ENCODE results near the gene FBXL16. TPM values are rescaled to one million over a fixed set of nuclear protein-coding genes. Genes with fewer than 3 reads are reported as not detected.

FBXL16 gene
- total and polyA plus RNA-seq, 3 donors from 2014 or later = 15.8 to 23.4 (median 16.1) TPM

GRCh38 chr16:647173-647902 lies 58.3 kb downstream of the FBXL16 start:
- no peak for TF ChIP-seq CTCF (IDR thresholded peaks at IDR 0.05)
- TF ChIP-seq POLR2A (IDR thresholded peaks at IDR 0.05) = no peak
- 77 to 86% methylated on average over 17 to 22 of the region's 25 CpGs for WGBS, 2 donors
- Histone ChIP-seq H3K27me3 (no peaks in the 10 kb centered on the region), H3K4me1 (peaks cover 28% of the 10 kb centered on the region), H3K9me3 (no peaks in the 10 kb centered on the region), H3K27ac (no peak overlapping the region), H3K4me3 (no peak overlapping the region), H3K36me3 (ENCODE audit: low read depth, missing control alignments) (no peaks in the 10 kb centered on the region)
- no peak for DNase-seq
- intact Hi-C loops (cut with DNase I; ENCODE audit: low total_unique reads) = no loop called here

GRCh38 chr16:646679-647172 lies 58.9 kb downstream of the FBXL16 start:
- no peaks in the 10 kb centered on the region for H3K9me3 ChIP-seq
- H3K4me3 ChIP-seq = no peak overlapping the region
- H3K27me3 ChIP-seq = no peaks in the 10 kb centered on the region
- H3K4me1 ChIP-seq = peaks cover 28% of the 10 kb centered on the region
- intact Hi-C loops (cut with DNase I; ENCODE audit: low total_unique reads) = no loop called here
- H3K27ac ChIP-seq = no peak overlapping the region
- 82 to 88% methylated on average over 19 to 21 of the region's 22 CpGs for WGBS, 2 donors
- H3K36me3 ChIP-seq (ENCODE audit: low read depth, missing control alignments) = no peaks in the 10 kb centered on the region
- no peak for TF ChIP-seq POLR2A (IDR thresholded peaks at IDR 0.05)
- no peak for TF ChIP-seq CTCF (IDR thresholded peaks at IDR 0.05)
- no peak for DNase-seq

- Histone ChIP-seq H3K36me3 (ENCODE audit: low read depth, missing control alignments) (no peaks in the 10 kb centered on the region), H3K4me1 (peaks cover 28% of the 10 kb centered on the region), H3K27ac (no peak overlapping the region), H3K4me3 (no peak overlapping the region), H3K9me3 (no peaks in the 10 kb centered on the region), H3K27me3 (no peaks in the 10 kb centered on the region)
- intact Hi-C loops (cut with DNase I; ENCODE audit: low total_unique reads) = no loop called here
- DNase-seq = no peak
- TF ChIP-seq CTCF (IDR thresholded peaks at IDR 0.05) (no peak), POLR2A (IDR thresholded peaks at IDR 0.05) (no peak)
- 75 to 79% methylated on average over 14 to 32 of the region's 32 CpGs for WGBS, 2 donors
Measured at GRCh38 chr16:645852-646678, 59.5 kb downstream of the FBXL16 start.

GRCh38 chr16:644556-644955 lies 61.0 kb downstream of the FBXL16 start:
- DNase-seq = no peak
- no peaks in the 10 kb centered on the region for H3K9me3 ChIP-seq
- H3K27me3 ChIP-seq = no peaks in the 10 kb centered on the region
- 87 to 89% methylated on average over 12 of the region's 12 CpGs for WGBS, 2 donors
- no peak overlapping the region for H3K4me3 ChIP-seq
- H3K4me1 ChIP-seq = peaks cover 20% of the 10 kb centered on the region
- TF ChIP-seq CTCF (IDR thresholded peaks at IDR 0.05) (no peak), POLR2A (IDR thresholded peaks at IDR 0.05) (no peak)
- no peak overlapping the region for H3K27ac ChIP-seq
- intact Hi-C loops (cut with DNase I; ENCODE audit: low total_unique reads) = no loop called here
- no peaks in the 10 kb centered on the region for H3K36me3 ChIP-seq (ENCODE audit: low read depth, missing control alignments)
